IPS-11a (cell line): ENCODE results near the gene AHRR.
A peak's percentile ranks its signal among the peaks of the same experiment; 100 is the strongest.

ENCODE experiments used
- H3K4me3 ChIP-seq: one replicate; pipeline ENCODE4 v1.5.1; 2013; ENCODE audit warnings: low read depth, low read length, control low read depth

Gene AHRR

DNA sequence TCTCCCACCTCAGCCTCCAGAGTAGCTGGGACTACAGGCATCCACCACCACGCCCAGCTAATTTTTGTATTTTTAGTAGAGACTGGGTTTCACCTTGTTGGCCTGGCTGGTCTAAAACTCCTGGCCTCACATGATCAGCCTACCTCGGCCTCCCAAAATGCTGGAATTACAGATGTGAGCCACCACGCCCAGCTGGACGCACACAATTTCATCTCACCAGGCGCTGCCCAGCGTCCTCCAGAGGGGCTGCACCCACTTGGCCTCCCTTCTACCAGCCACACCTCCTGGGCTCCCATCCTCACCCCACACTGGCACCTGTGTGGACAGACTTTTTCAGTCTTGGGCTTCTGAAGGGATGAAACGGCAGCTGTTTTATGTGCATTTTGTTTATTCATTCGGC is 117.7 kb downstream of the AHRR start:
- no peak overlapping the region for H3K4me3 ChIP-seq

- no peak overlapping the region for H3K4me3 ChIP-seq
Observed at GRCh38 chr5:439636-440035, 118.1 kb downstream of the AHRR start.

DNA sequence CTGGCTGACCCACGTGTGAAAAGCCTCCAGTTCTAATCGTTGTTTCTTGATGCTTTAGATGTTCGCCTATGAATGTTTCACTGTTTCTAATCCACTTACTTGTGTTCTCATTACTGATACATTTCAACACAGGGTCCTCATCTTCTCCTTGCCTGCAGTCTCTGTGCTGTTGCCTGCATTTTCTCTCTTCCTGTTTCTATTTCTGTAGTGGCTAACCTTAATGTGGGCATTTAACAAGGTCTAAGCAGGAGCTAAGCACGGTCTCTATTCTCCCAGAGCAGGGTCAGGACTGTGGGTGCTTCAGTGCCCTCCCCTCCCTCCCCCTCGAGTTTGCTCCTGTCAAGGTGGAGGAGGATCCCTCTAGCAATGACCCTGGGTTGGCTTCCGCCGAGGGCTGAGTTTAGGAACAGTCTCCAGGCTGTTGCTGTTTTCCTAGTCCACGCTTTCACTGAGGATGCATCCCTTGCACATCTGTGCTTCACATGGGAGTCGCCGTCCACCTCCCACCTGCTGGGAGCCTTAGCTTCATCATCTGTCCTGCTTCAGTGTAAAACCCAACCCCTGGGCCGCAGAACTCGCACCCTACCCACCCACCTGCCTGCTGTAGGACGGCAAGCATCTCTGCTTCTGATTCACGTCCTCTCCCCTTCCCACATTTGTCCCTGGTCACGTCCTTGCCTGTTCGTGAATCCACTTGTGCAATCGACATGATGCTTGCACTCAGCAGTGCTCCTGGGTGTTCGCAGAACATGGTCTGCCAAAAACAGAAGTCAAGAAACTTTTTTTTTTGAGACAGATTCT is 119.1 kb downstream of the AHRR start:
- no peak overlapping the region for H3K4me3 ChIP-seq

- peak overlapping the region; percentile 98 for H3K4me3 ChIP-seq
Observed at GRCh38 chr5:441996-442334, 120.5 kb downstream of the AHRR start.

DNA sequence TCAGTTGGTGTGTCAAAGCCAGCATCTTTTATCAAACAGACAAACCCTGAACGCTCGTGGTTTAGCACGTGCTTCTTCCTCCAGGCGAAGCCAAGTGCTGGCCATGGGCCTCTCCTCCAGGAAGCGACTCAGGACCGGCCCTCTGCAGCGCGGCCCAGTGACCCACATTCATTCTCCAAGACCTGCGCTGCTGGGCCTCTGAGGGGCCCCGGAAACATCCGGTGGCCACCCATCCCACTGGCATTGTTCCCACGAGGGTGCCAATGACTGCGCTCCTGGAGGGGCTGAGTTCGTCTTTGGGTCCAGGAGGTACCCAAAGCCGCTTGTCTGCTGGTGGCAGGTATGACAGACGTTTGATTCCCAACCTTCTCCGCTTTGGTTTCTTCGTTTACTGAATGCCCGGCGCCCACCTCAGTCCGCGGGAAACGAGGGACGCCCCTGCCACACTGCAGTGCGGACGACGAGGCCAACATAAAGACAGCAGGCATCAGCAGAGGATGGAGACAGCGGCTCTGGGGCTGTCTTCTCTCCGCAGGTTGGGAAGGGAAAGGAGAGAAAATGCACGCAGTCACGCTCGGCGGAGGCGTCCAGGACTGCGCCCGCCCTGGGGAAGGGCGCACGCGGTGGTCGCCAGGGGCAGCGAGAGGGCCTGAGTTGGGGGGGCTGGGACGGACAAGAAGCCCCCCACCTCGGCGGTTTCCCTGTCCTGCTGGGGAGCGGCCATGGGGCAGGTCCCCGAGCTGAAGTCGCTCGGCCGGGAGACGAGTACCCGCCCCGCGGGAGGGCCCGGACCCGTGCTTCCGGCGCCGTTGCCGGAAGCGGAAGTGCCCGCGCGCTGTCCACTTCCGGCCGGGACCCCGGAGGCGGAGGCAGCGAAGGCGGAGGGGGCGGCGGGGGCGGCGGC is 121.1 kb downstream of the AHRR start, which contains the start of gene EXOC3:
Gene EXOC3 (plus strand): TSS at position 842 of the 904 bp plus-strand sequence. CDS start 3,030 bp downstream, outside the sequence.
- peak within 1 kb of the TSS; percentile 98 for H3K4me3 ChIP-seq

DNA sequence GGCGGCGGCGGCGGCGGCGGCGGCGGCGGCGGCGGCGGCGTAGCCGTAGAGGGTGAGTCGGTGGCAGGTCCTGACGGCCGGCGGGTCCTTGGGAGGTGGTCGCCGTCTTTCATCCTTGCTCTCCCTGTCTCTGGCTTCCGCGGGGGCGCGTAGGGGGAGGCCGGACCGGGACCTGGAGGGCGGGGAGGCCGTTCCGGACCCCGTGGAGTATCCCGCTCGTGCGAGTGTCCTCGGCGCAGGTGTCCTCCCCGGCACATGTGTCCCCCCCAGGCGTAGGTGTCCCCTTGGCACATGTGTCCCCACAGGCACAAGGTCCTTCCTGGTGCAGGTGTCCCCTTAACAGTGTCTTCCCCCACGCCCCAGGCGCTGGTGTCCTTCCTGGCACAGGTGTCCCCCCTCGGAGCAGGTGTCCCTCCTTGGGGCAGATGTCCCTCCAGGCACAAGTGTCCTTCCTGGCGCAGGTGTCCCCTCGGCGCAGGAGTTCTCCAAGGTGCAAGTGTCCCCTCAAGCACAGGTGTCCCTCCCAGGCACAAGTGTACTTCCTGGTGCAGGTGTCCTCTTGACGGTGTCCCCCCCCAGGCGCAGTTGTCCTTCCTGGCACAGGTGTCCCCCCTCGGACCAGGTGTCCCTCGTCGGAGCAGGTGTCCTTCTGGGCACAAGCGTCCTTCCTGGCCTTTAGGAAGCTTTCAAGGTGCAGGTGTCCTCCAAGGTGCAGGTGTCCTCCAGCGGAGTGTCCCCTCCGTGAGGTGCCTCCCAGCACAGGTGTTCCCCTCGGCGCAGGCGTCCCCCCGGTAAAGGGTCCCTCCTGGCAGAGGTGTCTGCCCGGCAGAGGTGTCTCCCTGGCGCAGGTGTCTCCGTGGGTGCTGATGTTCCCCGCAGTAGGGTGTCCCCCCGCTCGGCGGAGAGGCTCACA is 122.0 kb downstream of the AHRR start:
- peak overlapping the region; percentile 98 for H3K4me3 ChIP-seq

DNA sequence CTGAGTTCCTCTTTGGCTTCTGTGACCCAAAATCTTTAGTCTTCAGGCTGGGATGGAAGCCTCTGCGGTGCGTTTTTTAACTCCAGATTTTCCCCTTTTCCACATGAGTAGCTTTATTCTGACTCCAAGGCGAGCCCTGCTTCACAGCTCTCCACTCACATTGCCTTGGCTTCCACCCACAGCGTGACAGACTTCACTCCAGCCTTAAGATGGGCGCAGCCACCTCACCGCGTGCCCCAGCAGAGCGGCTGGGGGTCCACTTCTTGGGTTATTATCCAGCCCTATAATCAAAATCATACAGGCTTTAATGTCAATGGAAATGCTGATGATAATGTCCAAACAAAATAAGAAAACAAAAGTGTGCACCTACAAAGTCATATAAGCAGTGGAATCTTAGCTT is 122.7 kb downstream of the AHRR start:
- H3K4me3 ChIP-seq = no peak overlapping the region

DNA sequence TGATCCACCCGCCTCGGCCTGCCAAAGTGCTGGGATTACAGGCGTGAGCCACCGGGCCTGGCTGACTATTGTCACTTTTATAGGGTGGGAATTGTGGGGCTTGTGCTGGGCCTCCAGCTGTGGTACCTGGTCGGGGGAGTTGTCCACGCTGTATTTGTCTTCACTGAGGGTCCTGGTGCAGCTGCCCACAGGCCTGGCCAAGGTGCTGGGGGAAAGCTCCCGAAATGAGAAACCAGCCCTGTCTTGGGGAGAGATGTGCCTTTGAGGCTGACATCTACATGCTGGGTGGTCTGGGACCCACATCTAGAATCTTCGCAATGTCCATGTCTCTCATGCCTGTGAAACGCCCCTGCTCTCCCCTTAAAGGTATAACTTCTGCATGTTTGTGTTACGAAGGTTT is 124.1 kb downstream of the AHRR start:
- H3K4me3 ChIP-seq = no peak overlapping the region

GRCh38 chr5:446066-446882 is 124.8 kb downstream of the AHRR start:
- no peak overlapping the region for H3K4me3 ChIP-seq

DNA sequence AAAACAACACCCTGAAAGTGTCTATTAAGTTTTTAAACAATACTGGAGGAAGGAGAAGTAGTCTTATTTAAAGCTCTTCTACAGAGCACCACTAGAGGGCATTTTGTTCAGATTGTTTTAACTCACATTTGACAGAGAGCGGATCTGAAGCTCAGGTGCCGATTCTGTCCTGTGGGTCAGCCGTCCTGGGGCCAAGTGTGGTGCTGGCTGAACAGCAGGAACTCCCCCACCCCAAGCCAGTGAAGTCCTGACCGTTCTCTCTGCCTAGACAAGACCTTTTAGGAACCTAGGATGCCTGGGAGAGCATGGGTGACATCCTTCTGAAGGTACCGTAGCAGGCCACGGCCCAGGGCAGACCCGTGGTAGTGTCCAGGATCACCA is 125.4 kb downstream of the AHRR start:
- H3K4me3 ChIP-seq = no peak overlapping the region

- H3K4me3 ChIP-seq = no peak overlapping the region
Observed at GRCh38 chr5:447501-447900, 126.0 kb downstream of the AHRR start.

DNA sequence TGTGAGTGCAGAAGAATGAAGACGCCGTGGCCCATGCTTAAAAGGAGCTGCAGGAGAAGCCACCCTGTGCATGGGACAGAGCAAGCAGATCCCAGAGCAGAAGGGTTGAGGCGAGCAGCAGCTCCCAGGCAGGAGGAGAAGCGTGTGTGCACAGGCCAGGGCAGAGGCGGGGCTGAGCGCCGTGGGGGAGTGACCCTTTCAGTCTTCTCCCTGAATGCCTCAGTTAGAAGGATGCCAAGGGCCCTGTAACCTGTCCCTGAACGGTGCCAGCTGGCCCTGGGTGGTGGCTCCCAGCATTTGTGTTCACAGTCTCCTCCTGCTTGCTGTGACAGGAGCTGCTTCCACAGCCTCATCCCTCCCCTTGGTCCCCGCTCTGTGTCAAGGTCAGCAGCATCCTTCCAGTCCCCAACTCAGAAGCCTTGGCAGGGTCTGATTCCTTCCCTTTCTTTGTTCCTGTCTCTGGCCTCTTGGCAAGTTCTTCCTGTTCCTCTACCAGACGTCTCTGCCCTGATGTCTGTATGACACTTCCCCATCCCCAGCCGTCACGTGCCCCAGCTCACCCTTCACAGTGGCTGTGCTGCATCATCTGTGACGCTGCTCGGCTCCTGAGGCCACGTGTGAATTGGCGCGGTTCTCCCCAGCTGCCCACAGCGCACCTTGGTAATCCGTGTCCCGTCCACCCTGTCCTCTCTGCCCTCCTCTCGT is 126.7 kb downstream of the AHRR start:
- no peak overlapping the region for H3K4me3 ChIP-seq

DNA sequence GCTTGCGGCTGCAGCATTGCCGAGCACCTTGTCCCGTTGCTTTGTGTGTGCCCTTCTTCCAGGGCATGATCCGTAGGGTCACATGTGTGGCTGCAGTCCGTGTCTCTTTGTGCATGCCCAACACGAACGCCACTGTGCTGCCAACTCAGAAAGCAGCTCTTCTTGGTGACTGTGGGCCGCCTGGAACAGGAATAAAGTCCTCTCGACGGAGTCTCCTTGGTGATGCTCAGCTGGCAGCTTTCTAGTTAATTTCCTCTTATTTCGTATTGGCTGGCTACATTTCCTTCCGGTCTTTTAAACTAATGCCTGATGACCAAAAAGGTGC is 127.2 kb downstream of the AHRR start:
- no peak overlapping the region for H3K4me3 ChIP-seq

DNA sequence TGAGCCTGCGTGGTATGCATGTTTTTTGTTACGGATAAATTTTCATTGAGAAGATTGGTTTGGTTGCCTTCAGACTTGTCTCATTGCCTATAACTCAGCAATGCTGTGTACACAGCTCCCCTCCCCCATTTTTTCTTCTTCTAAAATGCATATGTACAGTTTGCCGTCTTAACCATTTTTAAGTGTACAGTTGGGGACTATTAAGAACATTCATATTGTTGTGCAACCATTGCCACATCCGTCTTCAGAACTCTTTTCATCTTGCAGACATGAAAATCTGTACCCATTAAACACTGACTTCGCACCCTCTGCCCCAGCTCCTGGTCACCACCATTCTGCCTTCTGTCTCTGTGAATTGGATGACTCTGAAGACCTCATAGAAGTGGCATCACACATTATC is 127.6 kb downstream of the AHRR start:
- H3K4me3 ChIP-seq = no peak overlapping the region

GRCh38 chr5:451587-452458 is 130.3 kb downstream of the AHRR start:
- no peak overlapping the region for H3K4me3 ChIP-seq

- no peak overlapping the region for H3K4me3 ChIP-seq
Observed at GRCh38 chr5:452978-453710, 131.6 kb downstream of the AHRR start.

DNA sequence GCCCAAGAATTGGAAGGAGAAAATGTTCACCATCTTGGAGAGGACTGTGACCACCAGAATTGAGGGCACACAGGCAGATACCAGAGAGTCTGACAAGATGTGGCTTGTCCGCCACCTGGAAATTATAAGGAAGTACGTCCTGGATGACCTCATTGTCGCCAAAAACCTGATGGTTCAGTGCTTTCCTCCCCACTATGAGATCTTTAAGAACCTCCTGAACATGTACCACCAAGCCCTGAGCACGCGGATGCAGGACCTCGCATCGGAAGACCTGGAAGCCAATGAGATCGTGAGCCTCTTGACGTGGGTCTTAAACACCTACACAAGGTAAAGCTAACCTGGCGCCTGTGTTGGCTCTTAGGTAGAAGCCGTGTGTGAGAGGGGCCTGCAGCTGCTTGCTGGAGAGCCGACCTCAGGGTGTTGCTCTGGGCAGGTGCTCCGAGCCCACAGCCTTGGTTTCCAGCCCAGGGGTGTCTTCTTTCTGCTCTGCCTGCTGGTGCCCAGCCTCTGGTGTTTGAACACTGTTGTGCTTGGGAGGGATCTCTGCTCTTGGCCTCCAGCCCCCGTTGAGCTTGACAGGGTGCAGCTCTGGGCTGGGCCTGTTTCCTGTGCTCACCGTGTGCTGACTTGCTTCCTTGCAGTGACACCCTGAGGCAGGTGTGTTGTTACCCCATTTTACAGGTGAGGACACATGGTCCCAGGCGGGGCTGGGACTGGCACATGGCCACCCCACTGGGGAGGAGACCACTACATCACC is 132.4 kb downstream of the AHRR start:
- H3K4me3 ChIP-seq = no peak overlapping the region
